ENCODE data around the gene TSC22D1.

The TSC22D1 gene

GRCh38 chr13:44407379-44407778 lies 168.8 kb downstream of the TSC22D1 start:
- Histone ChIP-seq H3K36me3 (replicated peaks; ENCODE audit: insufficient read depth, low read length) (no peaks in the 10 kb centered on the region), H3K4me2 (ENCODE audit: low read depth, low read length) (no peak overlapping the region), H3K79me2 (ENCODE audit: low read length) (no peaks in the 10 kb centered on the region), H3F3A (ENCODE audit: insufficient read depth, low read length) (no peaks in the 10 kb centered on the region), H3K4me1 (ENCODE audit: low read length) (no peaks in the 10 kb centered on the region), H3K4me3 (ENCODE audit: low read length) (no peak overlapping the region), H3K9me3 (replicated peaks; ENCODE audit: insufficient read depth, low read length) (no peaks in the 10 kb centered on the region), H2AFZ (ENCODE audit: low read length) (no peak overlapping the region), H4K20me1 (ENCODE audit: insufficient read depth, low read length) (no peaks in the 10 kb centered on the region), H3K9me2 (replicated peaks; ENCODE audit: insufficient read depth, low read length) (no peaks in the 10 kb centered on the region), H3K27me3 (replicated peaks; ENCODE audit: insufficient read depth, low read length) (no peaks in the 10 kb centered on the region), H3K27ac (ENCODE audit: low read length) (no peak overlapping the region), H3K9ac (ENCODE audit: low read length) (no peak overlapping the region)
- no peak for DNase-seq
- TF ChIP-seq EZH2 (optimal IDR thresholded peaks at IDR 0.05; ENCODE audit: low read depth, low read length) (no peak), EZH2phosphoT487 (IDR thresholded peaks at IDR 0.05; ENCODE audit: low read length) (no peak), CTCF (IDR thresholded peaks at IDR 0.05; ENCODE audit: low read length) (no peak)

GRCh38 chr13:44406617-44407016 lies 169.5 kb downstream of the TSC22D1 start:
- TF ChIP-seq EZH2phosphoT487 (IDR thresholded peaks at IDR 0.05; ENCODE audit: low read length) (no peak), CTCF (IDR thresholded peaks at IDR 0.05; ENCODE audit: low read length) (no peak)
- no peak overlapping the region for H2AFZ ChIP-seq (ENCODE audit: low read length)
- no peaks in the 10 kb centered on the region for H3K9me3 ChIP-seq (replicated peaks; ENCODE audit: insufficient read depth, low read length)
- H3K36me3 ChIP-seq (replicated peaks; ENCODE audit: insufficient read depth, low read length) = no peaks in the 10 kb centered on the region
- no peaks in the 10 kb centered on the region for H3K27me3 ChIP-seq (replicated peaks; ENCODE audit: insufficient read depth, low read length)
- H3K27ac ChIP-seq (ENCODE audit: low read length) = no peak overlapping the region
- DNase-seq = no peak
- no peak overlapping the region for H3K4me3 ChIP-seq (ENCODE audit: low read length)
- H3K79me2 ChIP-seq (ENCODE audit: low read length) = no peaks in the 10 kb centered on the region
- H3K9ac ChIP-seq (ENCODE audit: low read length) = no peak overlapping the region
- no peaks in the 10 kb centered on the region for H3K4me1 ChIP-seq (ENCODE audit: low read length)
- no peaks in the 10 kb centered on the region for H3K9me2 ChIP-seq (replicated peaks; ENCODE audit: insufficient read depth, low read length)
- no peak overlapping the region for H3K4me2 ChIP-seq (ENCODE audit: low read depth, low read length)
- H3F3A ChIP-seq (ENCODE audit: insufficient read depth, low read length) = no peaks in the 10 kb centered on the region
- no peaks in the 10 kb centered on the region for H4K20me1 ChIP-seq (ENCODE audit: insufficient read depth, low read length)

- Histone ChIP-seq H3K9me3 (replicated peaks; ENCODE audit: insufficient read depth, low read length) (no peaks in the 10 kb centered on the region), H3K4me1 (ENCODE audit: low read length) (no peaks in the 10 kb centered on the region), H2AFZ (ENCODE audit: low read length) (no peak overlapping the region), H3K36me3 (replicated peaks; ENCODE audit: insufficient read depth, low read length) (no peaks in the 10 kb centered on the region), H3K9me2 (replicated peaks; ENCODE audit: insufficient read depth, low read length) (no peaks in the 10 kb centered on the region), H3K79me2 (ENCODE audit: low read length) (no peaks in the 10 kb centered on the region), H3K4me3 (ENCODE audit: low read length) (no peak overlapping the region), H3K27ac (ENCODE audit: low read length) (no peak overlapping the region), H3K9ac (ENCODE audit: low read length) (no peak overlapping the region), H3F3A (ENCODE audit: insufficient read depth, low read length) (no peaks in the 10 kb centered on the region), H4K20me1 (ENCODE audit: insufficient read depth, low read length) (no peaks in the 10 kb centered on the region), H3K4me2 (ENCODE audit: low read depth, low read length) (no peak overlapping the region), H3K27me3 (replicated peaks; ENCODE audit: insufficient read depth, low read length) (no peaks in the 10 kb centered on the region)
- no peak for DNase-seq
- TF ChIP-seq EZH2 (optimal IDR thresholded peaks at IDR 0.05; ENCODE audit: low read depth, low read length) (no peak), CTCF (IDR thresholded peaks at IDR 0.05; ENCODE audit: low read length) (no peak), EZH2phosphoT487 (IDR thresholded peaks at IDR 0.05; ENCODE audit: low read length) (no peak)
Measured at GRCh38 chr13:44404261-44405132, 171.6 kb downstream of the TSC22D1 start.

Measured in MM.1S (cell line).